ENCODE data around the gene RPS2.

RPS2 gene

GRCh38 chr16:2001456-2002355 lies 37.1 kb upstream of the RPS2 start:
- no peak for TF ChIP-seq CTCF (IDR thresholded peaks at IDR 0.05; ENCODE audit: insufficient read depth, low read length, poor library complexity, severe bottlenecking)
- H3K36me3 ChIP-seq (ENCODE audit: control insufficient read depth, insufficient read depth, low read length): peaks cover 53% of the 10 kb centered on the region
- no peaks in the 10 kb centered on the region for H3K27me3 ChIP-seq (replicated peaks; ENCODE audit: control insufficient read depth, insufficient read depth, low read length)
- no peak overlapping the region for H3K4me3 ChIP-seq (replicated peaks; ENCODE audit: low read depth, low read length)
- no peak for DNase-seq (ENCODE audit: extremely low read depth, insufficient read length)

GRCh38 chr16:2001035-2001434 lies 36.4 kb upstream of the RPS2 start:
- peaks cover 50% of the 10 kb centered on the region for H3K36me3 ChIP-seq (ENCODE audit: control insufficient read depth, insufficient read depth, low read length)
- no peak overlapping the region for H3K4me3 ChIP-seq (replicated peaks; ENCODE audit: low read depth, low read length)
- no peak for TF ChIP-seq CTCF (IDR thresholded peaks at IDR 0.05; ENCODE audit: insufficient read depth, low read length, poor library complexity, severe bottlenecking)
- H3K27me3 ChIP-seq (replicated peaks; ENCODE audit: control insufficient read depth, insufficient read depth, low read length): no peaks in the 10 kb centered on the region
- DNase-seq (ENCODE audit: extremely low read depth, insufficient read length): no peak

DNA sequence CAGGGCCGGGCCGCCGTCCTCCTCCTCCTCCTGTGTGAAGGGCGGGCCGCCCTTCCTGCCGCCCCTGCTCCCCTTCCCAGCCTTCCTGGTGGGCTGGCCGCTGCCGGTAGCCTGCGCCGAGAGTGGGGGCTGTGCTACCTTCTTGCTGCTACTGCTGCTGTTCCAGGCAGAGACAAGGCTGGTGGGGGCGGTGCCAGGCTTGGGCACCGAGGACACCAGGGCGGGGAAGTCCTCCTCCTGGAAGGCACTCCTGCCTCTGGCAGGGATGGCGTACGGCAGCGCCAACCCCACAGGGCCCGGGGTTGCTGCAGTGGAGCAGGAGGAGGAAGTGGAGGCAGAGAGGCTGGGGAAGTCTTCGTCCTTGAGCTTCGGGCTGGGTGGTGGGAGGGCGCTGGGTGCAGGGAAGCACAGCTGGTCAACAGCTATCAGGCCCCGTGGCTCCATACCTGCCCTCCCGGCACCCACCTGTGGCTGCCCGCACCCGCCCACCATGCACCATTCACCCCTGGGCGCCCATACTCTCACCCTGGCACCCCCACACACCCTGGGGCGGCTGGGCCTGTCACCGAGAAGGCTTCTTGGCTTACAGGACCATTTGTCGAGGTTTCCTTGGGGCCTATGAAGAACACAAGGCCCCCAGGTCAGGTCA lies 35.4 kb upstream of the RPS2 start:
- H3K27me3 ChIP-seq (replicated peaks; ENCODE audit: control insufficient read depth, insufficient read depth, low read length): no peaks in the 10 kb centered on the region
- no peak for DNase-seq (ENCODE audit: extremely low read depth, insufficient read length)
- no peak for TF ChIP-seq CTCF (IDR thresholded peaks at IDR 0.05; ENCODE audit: insufficient read depth, low read length, poor library complexity, severe bottlenecking)
- peaks cover 48% of the 10 kb centered on the region for H3K36me3 ChIP-seq (ENCODE audit: control insufficient read depth, insufficient read depth, low read length)
- no peak overlapping the region for H3K4me3 ChIP-seq (replicated peaks; ENCODE audit: low read depth, low read length)

GRCh38 chr16:1998852-1999801 lies 34.5 kb upstream of the RPS2 start:
- peaks cover 48% of the 10 kb centered on the region for H3K36me3 ChIP-seq (ENCODE audit: control insufficient read depth, insufficient read depth, low read length)
- no peak for TF ChIP-seq CTCF (IDR thresholded peaks at IDR 0.05; ENCODE audit: insufficient read depth, low read length, poor library complexity, severe bottlenecking)
- DNase-seq (ENCODE audit: extremely low read depth, insufficient read length): peak; percentile 13

DNA sequence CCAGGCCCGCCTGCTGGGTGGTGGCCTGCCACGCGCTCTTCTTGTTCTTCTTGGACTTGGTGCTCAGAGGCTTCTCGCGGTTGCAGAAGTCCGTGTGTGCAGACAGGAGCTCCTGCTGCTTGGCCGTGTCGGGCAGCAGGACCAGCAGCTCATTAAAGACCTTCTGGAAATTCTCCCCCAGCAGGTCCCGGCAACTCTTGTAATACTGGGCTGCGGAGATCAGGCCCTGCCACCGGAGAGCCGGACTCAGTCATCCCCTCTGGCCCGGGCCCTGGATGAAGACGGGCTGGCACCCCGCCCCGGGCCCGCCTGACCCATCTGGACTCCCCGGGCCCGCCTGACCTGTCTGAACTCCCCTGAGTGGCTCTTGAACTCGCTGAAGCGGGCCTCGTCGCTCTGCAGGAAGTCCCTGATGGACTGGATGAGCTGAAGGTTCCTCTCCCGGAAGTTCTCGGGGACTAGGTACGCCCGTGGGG lies 33.8 kb upstream of the RPS2 start:
- no peak for TF ChIP-seq CTCF (IDR thresholded peaks at IDR 0.05; ENCODE audit: insufficient read depth, low read length, poor library complexity, severe bottlenecking)
- Histone ChIP-seq H3K27me3 (replicated peaks; ENCODE audit: control insufficient read depth, insufficient read depth, low read length) (no peaks in the 10 kb centered on the region), H3K36me3 (ENCODE audit: control insufficient read depth, insufficient read depth, low read length) (peaks cover 45% of the 10 kb centered on the region), H3K4me3 (replicated peaks; ENCODE audit: low read depth, low read length) (no peak overlapping the region)
- DNase-seq (ENCODE audit: extremely low read depth, insufficient read length): no peak

More at GRCh38 chr16:1998852-1999801, 34.5 kb upstream of the RPS2 start:
- H3K4me3 ChIP-seq (replicated peaks; ENCODE audit: low read depth, low read length): no peak overlapping the region
- H3K27me3 ChIP-seq (replicated peaks; ENCODE audit: control insufficient read depth, insufficient read depth, low read length): no peaks in the 10 kb centered on the region

All from GM06990 (cell line).